Measurements from ENCODE around the gene SIGLEC14.
"Not testable (repeated sequence)": the region's sequence is repeated elsewhere in the genome, so short reads cannot be mapped to it uniquely, and the experiment has no call there.

The SIGLEC14 gene

DNA sequence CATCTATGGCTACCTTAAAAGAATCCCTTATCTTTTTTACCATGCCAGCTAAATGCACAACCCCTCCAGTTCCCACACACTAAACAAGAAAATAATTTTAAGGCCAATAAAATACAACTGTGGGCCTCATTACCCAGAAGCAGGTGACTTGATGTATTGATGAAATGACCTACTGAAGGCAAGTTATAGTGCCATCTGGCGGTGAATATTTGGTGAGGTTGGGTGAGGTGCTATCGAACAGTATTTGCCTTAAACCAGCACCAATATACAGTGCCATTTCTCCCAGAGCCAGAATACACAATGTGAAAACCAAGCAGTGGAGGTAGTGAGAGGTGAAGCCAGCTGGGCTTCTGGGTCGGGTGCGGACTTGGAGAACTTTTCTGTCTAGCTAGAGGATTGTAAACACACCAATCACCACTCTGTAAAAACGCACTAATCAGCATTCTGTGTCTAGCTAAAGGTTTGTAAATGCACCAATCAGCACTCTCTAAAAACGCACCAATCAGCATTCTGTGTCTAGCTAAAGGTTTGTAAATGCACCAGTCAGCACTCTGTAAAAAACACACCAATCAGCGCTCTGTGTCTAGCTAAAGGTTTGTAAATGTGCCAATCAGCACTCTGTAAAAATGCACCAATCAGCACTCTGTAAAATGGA is 29.4 kb upstream of the SIGLEC14 start:
- DNase-seq (ENCODE audit: low read depth in 2 of 2): not testable (repeated sequence)

GRCh38 chr19:51668216-51668615 is 21.6 kb upstream of the SIGLEC14 start:
- no peak for DNase-seq (ENCODE audit: low read depth in 2 of 2)

DNA sequence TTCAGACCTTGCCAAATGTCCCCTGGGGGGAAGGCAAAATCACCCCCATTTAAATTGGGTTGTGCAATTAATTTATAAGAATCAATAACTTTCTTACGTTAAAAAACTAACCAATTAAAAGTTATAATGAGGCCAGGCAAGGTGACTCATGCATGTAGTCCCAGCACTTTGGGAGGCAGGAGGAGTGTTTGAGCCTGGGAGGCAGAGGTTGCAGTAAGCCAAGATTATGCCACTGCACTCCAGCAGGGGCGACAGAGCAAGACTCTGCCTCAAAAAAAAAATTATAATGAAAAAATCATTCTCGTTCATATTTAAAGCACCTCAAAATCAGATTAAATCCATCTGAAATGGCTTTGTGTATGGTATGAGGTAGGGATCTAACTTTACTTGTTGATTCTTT is 18.4 kb upstream of the SIGLEC14 start:
- no peak for DNase-seq (ENCODE audit: low read depth in 2 of 2)

- no peak for DNase-seq (ENCODE audit: low read depth in 2 of 2)
Measured at GRCh38 chr19:51664131-51664530, 17.5 kb upstream of the SIGLEC14 start.

DNA sequence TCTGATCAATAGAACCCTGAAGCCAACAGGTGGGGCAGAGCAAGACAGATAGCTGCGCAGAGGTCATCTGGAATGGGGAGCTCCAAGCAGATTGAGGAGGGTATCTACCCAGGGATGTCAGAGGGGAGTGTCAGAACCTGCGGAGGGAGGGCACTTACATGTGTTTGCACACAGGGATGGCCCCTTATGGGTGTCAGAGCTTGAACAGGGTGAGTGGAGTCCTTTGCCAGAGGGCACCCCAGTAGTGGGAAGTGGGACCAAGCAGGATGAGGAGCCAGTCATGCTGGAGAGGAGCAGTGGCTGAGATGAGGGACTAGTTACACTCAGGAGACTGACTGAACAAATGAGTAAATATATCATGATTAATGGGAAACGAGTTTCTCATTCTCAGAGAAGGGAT is 17.0 kb upstream of the SIGLEC14 start:
- DNase-seq (ENCODE audit: low read depth in 2 of 2): no peak

DNA sequence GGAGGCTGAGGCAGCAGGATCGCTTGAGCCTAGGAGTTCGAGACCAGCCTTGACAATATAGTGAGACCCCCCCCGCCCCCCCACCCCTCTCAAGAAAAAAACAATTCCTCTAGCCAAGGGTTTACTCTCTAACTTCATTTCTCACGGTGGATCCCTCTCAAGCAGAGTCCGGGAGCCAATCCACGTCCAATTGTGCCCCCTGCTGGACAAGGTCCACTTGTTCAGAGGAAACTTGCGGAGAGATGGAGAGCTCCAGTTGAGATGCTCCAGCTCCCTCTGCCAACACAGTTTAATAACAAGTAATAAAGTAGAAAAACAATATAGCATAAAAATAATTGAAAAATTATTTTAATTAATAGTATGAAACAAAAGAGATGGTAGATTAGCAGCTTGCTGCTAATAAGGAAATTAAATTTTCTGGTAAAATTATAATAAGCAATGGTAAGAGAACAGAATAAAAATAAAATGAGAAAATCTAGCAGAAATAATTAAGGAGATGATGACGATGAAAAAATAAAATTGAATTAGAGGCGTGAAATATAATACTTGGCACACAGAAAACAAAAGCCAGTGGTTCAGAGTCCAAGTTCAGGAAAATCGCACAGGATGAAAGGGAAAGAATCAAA is 14.5 kb upstream of the SIGLEC14 start:
- DNase-seq (ENCODE audit: low read depth in 2 of 2): peak; percentile 35 to 69

GRCh38 chr19:51654783-51655182 is 8.2 kb upstream of the SIGLEC14 start:
- DNase-seq (ENCODE audit: low read depth in 2 of 2): no peak

DNA sequence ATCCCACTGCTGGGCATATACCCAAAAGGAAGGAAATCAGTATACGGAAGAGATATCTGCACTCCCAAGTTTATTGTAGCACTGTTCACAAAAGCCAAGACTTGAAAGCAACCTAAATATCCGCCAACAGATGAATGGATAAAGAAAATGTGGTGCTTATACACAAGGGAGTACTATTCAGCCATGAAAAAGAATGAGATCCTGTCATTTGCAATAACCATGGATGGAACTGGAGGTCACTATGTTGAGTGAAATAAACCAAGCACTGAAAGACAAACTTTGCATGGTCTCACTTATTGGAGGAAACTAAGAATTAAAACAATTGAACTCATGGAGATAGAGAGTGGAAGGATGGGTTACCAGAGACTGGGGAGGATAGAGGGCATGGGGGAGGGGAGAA is 6.5 kb upstream of the SIGLEC14 start:
- no peak for DNase-seq (ENCODE audit: low read depth in 2 of 2)

DNA sequence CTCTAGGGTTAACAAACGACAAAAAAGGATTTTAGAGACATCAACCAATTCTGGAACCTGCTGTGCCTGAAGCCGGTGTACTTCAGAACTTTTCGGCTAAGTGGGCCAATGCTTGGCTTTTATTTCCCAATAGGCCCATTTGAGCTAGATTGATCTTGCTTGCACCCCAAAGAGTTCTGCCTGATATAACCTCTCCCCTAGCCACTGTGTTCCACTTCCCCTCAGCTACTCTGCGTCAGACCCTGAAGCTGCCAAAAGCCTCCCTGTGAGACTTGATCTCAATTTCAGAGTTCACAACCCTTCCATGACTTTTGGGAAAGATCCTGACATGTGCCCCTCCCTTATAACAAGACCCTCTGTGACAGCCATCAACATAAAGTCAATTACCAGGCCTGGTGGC is 5.6 kb upstream of the SIGLEC14 start:
- no peak for DNase-seq (ENCODE audit: low read depth in 2 of 2)

DNA sequence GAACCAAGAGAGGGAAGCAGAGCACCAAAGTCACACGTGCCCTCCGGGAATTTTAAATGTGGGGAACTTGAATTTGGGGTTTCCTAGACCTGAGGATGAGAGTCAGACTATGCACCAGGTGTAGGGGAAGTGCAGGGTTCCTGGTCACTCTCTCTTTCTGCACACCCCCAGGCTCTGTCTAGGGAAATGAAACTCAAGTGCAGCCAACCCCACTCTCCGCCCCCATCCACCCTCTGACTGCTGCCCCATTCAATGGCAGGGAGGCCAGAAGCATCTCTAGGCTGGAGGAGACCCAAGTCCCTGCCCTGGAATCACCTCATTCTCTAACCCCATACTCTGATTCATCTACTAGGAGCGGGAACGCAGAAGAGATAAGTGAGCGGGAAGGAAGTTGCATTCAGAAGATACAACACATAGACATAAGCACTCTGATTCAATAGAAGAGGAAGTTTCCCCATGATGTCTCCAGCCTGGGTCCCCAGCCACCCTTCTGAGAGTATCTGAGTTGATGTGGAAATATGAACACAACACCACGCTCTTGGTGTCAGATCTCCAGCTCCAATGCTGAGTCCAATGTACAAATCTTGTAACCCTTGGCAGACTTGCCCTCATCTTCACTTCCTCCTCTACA is 4.7 kb upstream of the SIGLEC14 start:
- DNase-seq (ENCODE audit: low read depth in 2 of 2): no peak

DNA sequence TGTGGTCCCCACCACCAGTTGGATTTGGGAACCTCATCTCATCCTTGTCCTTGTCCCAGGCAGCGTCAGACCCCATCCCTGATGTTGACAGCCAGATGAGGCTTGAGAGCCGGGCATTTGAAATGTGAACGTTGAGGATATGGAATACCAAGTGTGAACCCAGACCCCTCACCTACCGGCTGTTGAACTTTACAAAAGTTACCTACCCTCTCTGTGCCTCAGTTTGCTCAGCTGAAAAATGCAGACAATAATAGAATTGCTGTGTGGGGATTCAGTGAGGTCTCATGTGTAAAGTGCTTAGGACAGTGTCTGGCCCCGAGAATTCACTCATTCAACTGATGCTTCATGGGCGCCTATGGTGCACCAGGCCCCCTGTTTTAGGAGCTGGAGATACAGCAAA is 693 bp upstream of the SIGLEC14 start:
- DNase-seq (ENCODE audit: low read depth in 2 of 2): no peak

DNA sequence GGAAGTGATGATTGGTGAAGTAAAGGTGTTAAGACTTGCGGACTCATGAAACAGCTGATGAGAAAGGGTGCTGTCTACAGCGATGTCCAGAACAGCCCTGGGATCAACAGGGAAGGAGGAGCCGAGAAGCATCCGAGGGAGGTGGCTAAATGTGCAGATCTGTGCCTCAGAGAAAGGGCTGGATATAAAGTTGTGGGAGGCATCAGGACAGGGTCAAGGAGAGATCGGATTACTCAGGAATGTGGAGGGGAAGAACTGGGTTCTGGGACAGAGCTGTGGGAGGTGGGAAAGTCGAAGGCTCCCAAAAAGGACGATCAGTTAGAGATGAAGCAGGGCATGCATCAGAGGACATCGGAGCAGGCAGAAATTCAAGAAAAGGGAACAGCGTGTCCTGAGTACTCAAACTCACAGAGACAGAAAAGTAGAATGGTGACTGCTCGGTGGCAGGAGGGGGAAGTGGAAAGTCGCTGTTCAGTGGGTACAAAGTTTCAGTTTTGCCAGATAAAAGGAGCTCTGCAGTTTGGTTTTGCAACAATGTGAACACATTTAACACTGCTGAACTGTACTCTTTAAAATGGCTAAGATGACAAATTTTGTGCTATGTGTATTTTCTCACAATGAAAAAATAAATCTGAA is 1.9 kb downstream of the SIGLEC14 start:
- no peak for DNase-seq (ENCODE audit: low read depth in 2 of 2)

DNA sequence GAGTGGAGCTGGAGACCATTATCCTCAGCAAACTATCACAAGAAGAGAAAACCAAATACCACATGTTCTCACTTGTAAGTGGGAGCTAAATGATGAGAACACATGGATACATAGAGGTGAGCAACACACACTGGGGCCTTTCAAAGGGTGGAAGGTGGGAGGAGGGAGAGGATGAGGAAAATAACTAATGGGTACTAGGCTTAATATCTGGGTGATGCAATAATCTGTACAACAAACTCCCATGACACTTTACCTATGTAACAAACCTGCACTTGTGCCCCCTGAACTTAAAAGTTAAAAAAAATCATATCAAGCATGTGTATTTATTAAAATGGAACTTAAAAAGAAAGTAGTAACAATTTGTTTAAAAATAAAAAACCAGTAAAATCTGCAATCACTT is 5.0 kb downstream of the SIGLEC14 start:
- DNase-seq (ENCODE audit: low read depth in 2 of 2): no peak

- no peak for DNase-seq (ENCODE audit: low read depth in 2 of 2)
Measured at GRCh38 chr19:51640386-51640785, 6.2 kb downstream of the SIGLEC14 start.

DNA sequence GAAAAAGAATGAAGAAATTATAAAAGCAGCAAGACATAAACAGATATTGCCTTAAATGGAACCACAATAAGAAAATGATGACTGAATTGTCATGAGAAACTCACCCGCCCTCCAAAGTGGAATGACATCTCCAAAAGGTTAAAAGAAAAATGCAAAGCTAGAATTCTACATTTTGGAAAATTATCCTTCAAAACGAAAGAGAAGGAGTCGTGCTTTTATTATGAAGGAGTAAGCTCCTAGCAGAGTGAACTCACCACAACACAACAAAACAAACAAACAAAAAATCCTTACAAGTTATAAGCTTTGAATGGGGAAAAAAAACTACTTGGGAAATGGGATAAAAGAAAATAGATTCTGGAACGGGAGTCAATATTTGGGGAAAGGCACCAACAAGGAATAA is 6.7 kb downstream of the SIGLEC14 start:
- no peak for DNase-seq (ENCODE audit: low read depth in 2 of 2)

DNA sequence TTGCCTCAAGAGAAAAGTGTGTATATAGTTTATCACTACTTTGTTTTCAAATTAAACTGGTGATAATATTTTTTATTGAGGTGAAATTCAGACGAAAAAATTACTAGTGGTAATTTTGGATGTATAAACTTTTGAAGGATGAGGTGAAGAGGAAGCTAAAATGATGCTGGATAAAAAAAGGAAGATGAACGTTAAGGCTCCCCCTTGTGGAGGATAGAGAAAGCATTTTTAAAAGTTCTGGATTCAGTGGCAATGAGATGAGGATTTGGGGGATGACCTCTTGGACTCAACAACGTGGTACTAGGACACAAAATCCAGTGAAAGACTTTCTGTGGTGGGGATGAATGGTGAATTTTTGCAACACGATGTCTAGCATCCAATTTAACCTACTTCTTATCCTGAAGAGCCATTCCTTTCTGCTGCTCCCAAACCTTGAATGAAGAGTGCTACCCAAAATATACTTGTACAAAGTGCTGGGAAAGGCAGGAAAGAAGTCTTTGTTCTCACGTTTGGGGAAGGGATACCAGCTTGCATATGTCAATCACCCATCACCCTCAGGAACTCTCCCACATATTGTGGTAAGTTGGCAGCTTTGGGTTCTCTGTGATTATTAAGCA is 9.2 kb downstream of the SIGLEC14 start:
- DNase-seq (ENCODE audit: low read depth in 2 of 2): no peak

GRCh38 chr19:51632126-51632525 is 14.5 kb downstream of the SIGLEC14 start:
- DNase-seq (ENCODE audit: low read depth in 2 of 2): no peak

DNA sequence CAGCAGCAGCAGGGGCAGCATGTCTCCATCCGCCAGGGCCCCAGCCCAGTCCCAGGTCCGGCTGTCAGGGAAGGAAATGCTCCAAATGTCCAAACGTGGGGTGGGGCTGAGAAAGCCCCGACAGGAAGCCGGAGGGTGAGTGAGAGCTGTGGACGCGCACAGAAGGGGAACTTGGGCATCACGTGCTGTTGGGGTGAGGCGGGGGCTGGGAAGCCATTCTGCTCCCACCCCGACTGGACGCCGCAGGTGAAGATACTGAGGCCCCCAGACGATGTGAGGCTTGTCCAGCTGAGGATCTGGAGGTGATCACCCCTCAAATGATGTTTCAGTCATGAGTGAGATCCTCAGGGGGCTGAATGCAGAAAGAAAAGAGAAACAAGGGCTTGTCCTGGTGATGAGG is 16.3 kb downstream of the SIGLEC14 start, which contains the start of gene SIGLEC5:
Gene SIGLEC5 (minus strand): TSS at position 87 of the 400 bp plus-strand sequence. CDS start 66 bp downstream, at position 21.
- DNase-seq (ENCODE audit: low read depth in 2 of 2): not testable (repeated sequence)

DNA sequence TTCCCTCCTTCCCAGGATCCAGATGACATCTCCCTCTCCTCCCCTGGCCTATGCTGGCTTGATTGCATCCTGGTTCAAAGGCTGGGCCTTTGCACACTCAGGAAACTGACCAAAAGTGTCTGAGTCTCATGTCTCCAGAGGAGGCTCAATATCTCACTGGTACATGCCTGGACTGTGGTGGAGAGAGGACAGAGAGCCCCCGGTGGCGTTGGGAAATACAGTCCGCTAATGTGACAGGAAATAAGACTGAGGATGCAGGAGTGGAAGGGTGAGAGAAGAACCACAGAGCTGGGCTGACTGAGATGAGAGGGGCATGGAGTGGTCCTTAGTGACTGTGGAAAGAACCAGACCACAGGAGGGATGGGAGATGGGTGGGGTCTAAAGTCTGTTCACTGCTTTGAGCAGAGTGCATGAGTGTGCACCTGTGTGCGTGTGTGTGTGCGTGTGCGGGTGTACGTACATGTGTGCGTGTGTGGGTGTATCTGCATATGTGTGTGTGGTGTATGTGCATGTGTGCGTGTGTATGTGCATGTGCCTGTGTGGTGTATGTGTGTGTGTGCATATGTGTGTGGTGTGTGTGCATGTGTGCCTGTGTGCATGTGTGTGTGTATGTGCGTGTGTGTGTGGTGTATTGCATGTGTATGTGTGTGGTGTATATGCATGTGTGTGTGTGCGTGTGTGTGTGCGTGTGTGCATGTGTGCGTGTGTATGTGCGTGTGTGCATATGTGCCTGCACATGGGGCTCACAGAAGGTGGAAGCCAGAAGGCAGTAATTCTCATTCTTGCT is 18.3 kb downstream of the SIGLEC14 start:
- DNase-seq (ENCODE audit: low read depth in 2 of 2): no peak

- no peak for DNase-seq (ENCODE audit: low read depth in 2 of 2)
Measured at GRCh38 chr19:51627491-51628138, 19.0 kb downstream of the SIGLEC14 start.

- no peak for DNase-seq (ENCODE audit: low read depth in 2 of 2)
Measured at GRCh38 chr19:51626675-51627074, 19.9 kb downstream of the SIGLEC14 start.
